H9 (cell line): ENCODE results near the gene CST3. TPM values are rescaled to one million over a fixed set of nuclear protein-coding genes. Genes with fewer than 3 reads are reported as not detected.

ENCODE experiments used
- DNase-seq: peaks from one replicate; pipeline ENCODE4 v3.0.0-alpha.2; 2017
- H2AFZ ChIP-seq: one replicate; pipeline ENCODE4 v1.6.1; 2013; ENCODE audit warnings: mild to moderate bottlenecking, low read length, control low read depth, moderate library complexity
- H2AK5ac ChIP-seq: 2 replicates; pipeline ENCODE4 v1.6.1; 2013; ENCODE audit warnings: low read length, control low read depth, mixed read lengths; ENCODE audit not compliant: insufficient read length
- H2BK120ac ChIP-seq: one replicate; pipeline ENCODE4 v1.6.1; 2013; ENCODE audit warnings: low read depth, mild to moderate bottlenecking, low read length, control low read depth, inconsistent platforms; ENCODE audit not compliant: poor library complexity, severe bottlenecking
- H2BK12ac ChIP-seq: 2 replicates; pipeline ENCODE4 v1.6.1; 2013; ENCODE audit warnings: low read length, control low read depth, mixed read lengths, low read depth; ENCODE audit not compliant: insufficient read length
- H2BK15ac ChIP-seq: 2 replicates; pipeline ENCODE4 v1.6.1; 2013; ENCODE audit warnings: low read depth, low read length, control low read depth
- H2BK20ac ChIP-seq: one replicate; pipeline ENCODE4 v1.6.1; 2013; ENCODE audit warnings: low read depth, mild to moderate bottlenecking, low read length, control low read depth, inconsistent platforms; ENCODE audit not compliant: poor library complexity, severe bottlenecking
- H2BK5ac ChIP-seq: 2 replicates; pipeline ENCODE4 v1.6.1; 2013; ENCODE audit warnings: low read length, control low read depth, mixed read lengths; ENCODE audit not compliant: insufficient read length
- H3K14ac ChIP-seq: 2 replicates; pipeline ENCODE4 v1.6.1; 2013; ENCODE audit warnings: low read length, control low read depth; ENCODE audit not compliant: insufficient read depth
- H3K18ac ChIP-seq: 2 replicates; pipeline ENCODE4 v1.6.1; 2013; ENCODE audit warnings: low read depth, mild to moderate bottlenecking, mixed read lengths, low read length, control low read depth; ENCODE audit not compliant: insufficient read length
- H3K23ac ChIP-seq: 2 replicates; pipeline ENCODE4 v1.6.1; 2013; ENCODE audit warnings: low read length, control low read depth, mixed read lengths, low read depth; ENCODE audit not compliant: insufficient read length
- H3K23me2 ChIP-seq: 2 replicates; pipeline ENCODE4 v1.6.1; 2013; ENCODE audit warnings: low read depth, mild to moderate bottlenecking, mixed read lengths, low read length, control low read depth; ENCODE audit not compliant: insufficient read length, poor library complexity, severe bottlenecking
- H3K27ac ChIP-seq: 2 replicates; pipeline ENCODE4 v1.5.1; 2013; ENCODE audit warnings: low read length, control low read depth, mixed read lengths, low read depth; ENCODE audit not compliant: insufficient read length
- H3K27me3 ChIP-seq: 2 replicates; pipeline ENCODE4 v1.6.1; 2013; ENCODE audit warnings: low read length, control low read depth, inconsistent platforms; ENCODE audit not compliant: insufficient read depth
- H3K4ac ChIP-seq: 2 replicates; pipeline ENCODE4 v1.6.1; 2013; ENCODE audit warnings: low read depth, mild to moderate bottlenecking, control low read depth, inconsistent platforms, low read length, moderate library complexity
- H3K4me1 ChIP-seq: 2 replicates; pipeline ENCODE4 v1.6.1; 2013; ENCODE audit warnings: low read length, control low read depth, inconsistent platforms; ENCODE audit not compliant: insufficient read depth
- H3K4me2 ChIP-seq: 2 replicates; pipeline ENCODE4 v1.6.1; 2013; ENCODE audit warnings: low read length, control low read depth, mixed read lengths; ENCODE audit not compliant: insufficient read length, insufficient read depth
- H3K56ac ChIP-seq: 2 replicates; pipeline ENCODE4 v1.6.1; 2013; ENCODE audit warnings: low read depth, mild to moderate bottlenecking, mixed read lengths, low read length, control low read depth; ENCODE audit not compliant: insufficient read length
- H3K79me1 ChIP-seq: 2 replicates; pipeline ENCODE4 v1.6.1; 2013; ENCODE audit warnings: low read depth, mild to moderate bottlenecking, moderate library complexity, low read length, control low read depth, inconsistent platforms; ENCODE audit not compliant: insufficient read depth, poor library complexity, severe bottlenecking
- H3K79me2 ChIP-seq: 2 replicates; pipeline ENCODE4 v1.6.1; 2013; ENCODE audit warnings: low read length, control low read depth, inconsistent platforms; ENCODE audit not compliant: insufficient read depth
- H3K9ac ChIP-seq: 2 replicates; pipeline ENCODE4 v1.6.1; 2013; ENCODE audit warnings: low read length, control low read depth, mixed read lengths; ENCODE audit not compliant: insufficient read length; ENCODE audit errors: extremely low read depth
- H3K9me3 ChIP-seq: one replicate; pipeline ENCODE4 v1.6.1; 2013; ENCODE audit warnings: low read depth, low read length, inconsistent platforms; ENCODE audit not compliant: control insufficient read depth
- H3T11ph ChIP-seq: one replicate; pipeline ENCODE4 v1.6.1; 2013; ENCODE audit warnings: mild to moderate bottlenecking, low read length, control low read depth, inconsistent platforms
- H4K20me1 ChIP-seq: one replicate; pipeline ENCODE4 v1.6.1; 2013; ENCODE audit not compliant: control insufficient read depth, insufficient read length, insufficient read depth
- H4K5ac ChIP-seq: 2 replicates; pipeline ENCODE4 v1.6.1; 2013; ENCODE audit warnings: low read depth, mild to moderate bottlenecking, mixed read lengths, low read length, control low read depth; ENCODE audit not compliant: insufficient read length
- H4K8ac ChIP-seq: replicated peaks from 2 replicates; pipeline ENCODE4 v1.6.1; 2013; ENCODE audit warnings: low read length, control low read depth, mixed read lengths, low read depth; ENCODE audit not compliant: insufficient read length
- H4K91ac ChIP-seq: 2 replicates; pipeline ENCODE4 v1.6.1; 2013; ENCODE audit warnings: low read depth, mild to moderate bottlenecking, moderate library complexity, mixed read lengths, low read length, control low read depth; ENCODE audit not compliant: insufficient read length
- H3K27ac Mint-ChIP-seq, 3 experiments: 2 replicates in 2 of 3; 3 replicates in 1 of 3; pipeline ENCODE4 v1.8.0; 2020 to 2021; ENCODE audit warnings: mixed read lengths in 3 of 3, mild to moderate bottlenecking in 1 of 3, moderate library complexity in 1 of 3
- H3K27me3 Mint-ChIP-seq: 2 replicates; pipeline ENCODE4 v1.8.0; 2021; ENCODE audit warnings: low read depth, mild to moderate bottlenecking, moderate library complexity, mixed read lengths
- H3K36me3 Mint-ChIP-seq, 3 experiments: 2 replicates in 2 of 3; 3 replicates in 1 of 3; pipeline ENCODE4 v1.8.0; 2020 to 2021; ENCODE audit warnings: low read depth in 3 of 3, mixed read lengths in 3 of 3; ENCODE audit not compliant: insufficient read depth in 1 of 3
- H3K4me1 Mint-ChIP-seq, 2 experiments: 2 replicates each; pipeline ENCODE4 v1.8.0; 2020; ENCODE audit warnings: mixed read lengths in 2 of 2
- H3K4me3 Mint-ChIP-seq, 2 experiments: 2 replicates in 1 of 2; 3 replicates in 1 of 2; pipeline ENCODE4 v1.8.0; 2020 to 2021; ENCODE audit warnings: mild to moderate bottlenecking in 2 of 2, mixed read lengths in 2 of 2, moderate library complexity in 1 of 2
- H3K9me3 Mint-ChIP-seq, 2 experiments: 2 replicates in 1 of 2; 3 replicates in 1 of 2; pipeline ENCODE4 v1.8.0; 2020; ENCODE audit warnings: mild to moderate bottlenecking in 2 of 2, mixed read lengths in 2 of 2, moderate library complexity in 1 of 2
- CTCF ChIP-seq: fragments of 200-600 bp; sonication (generic); conservative IDR thresholded peaks from 3 replicates; pipeline ENCODE4 v1.8.0; 2021; ENCODE audit warnings: antibody characterized with exemption, mild to moderate bottlenecking
- WGBS: extraction: QIAGEN DNeasy Blood & Tissue Kit; methylation state at CpG from one replicate; pipeline ENCODE4 v1.1.7; 2013; ENCODE audit warnings: missing lambda C conversion rate, low lambda C conversion rate, mixed read lengths; ENCODE audit not compliant: insufficient read length; ENCODE audit errors: extremely low coverage; 5-methylcytosine and 5-hydroxymethylcytosine counted together
- total RNA-seq: library from RNA; stranded (reverse); gene quantifications from 2 replicates; pipeline ENCODE4 v1.2.1, GENCODE V29; 2021

The CST3 gene
- total RNA-seq, 1 experiment from 2014 or later: 77.2 TPM

- Histone ChIP-seq H2BK120ac (no peak overlapping the region), H3K79me1 (no peaks in the 10 kb centered on the region), H3K18ac (no peak overlapping the region), H2BK20ac (no peak overlapping the region), H3K23ac (no peak overlapping the region), H3K27me3 (no peaks in the 10 kb centered on the region), H3K4me2 (no peak overlapping the region), H3K9ac (no peak overlapping the region), H2BK12ac (no peak overlapping the region), H4K8ac (no peak overlapping the region), H2BK15ac (no peak overlapping the region), H3K79me2 (no peaks in the 10 kb centered on the region), H3K27ac (no peak overlapping the region), H4K20me1 (no peaks in the 10 kb centered on the region), H2AFZ (no peak overlapping the region), H3K4me1 (no peaks in the 10 kb centered on the region), H3K56ac (no peak overlapping the region), H2AK5ac (no peak overlapping the region), H3K4ac (no peak overlapping the region), H3K14ac (no peak overlapping the region), H4K5ac (no peak overlapping the region), H3T11ph (no peak overlapping the region), H4K91ac (no peak overlapping the region), H3K9me3 (no peaks in the 10 kb centered on the region), H3K23me2 (no peaks in the 10 kb centered on the region), H2BK5ac (no peak overlapping the region)
- peaks cover 3 to 23% of the 10 kb centered on the region in 2 experiments; a peak in 3 of 4 replicates for H3K4me1 Mint-ChIP-seq
- H3K27ac Mint-ChIP-seq: no peak overlapping the region
- no peak for TF ChIP-seq CTCF
- H3K9me3 Mint-ChIP-seq: no peaks in the 10 kb centered on the region
- H3K27me3 Mint-ChIP-seq: peaks cover 14% of the 10 kb centered on the region
- DNase-seq: no peak
- H3K4me3 Mint-ChIP-seq: no peak overlapping the region
- no CpG with 5 or more reads among the region's 2 CpGs for WGBS
- no peaks in the 10 kb centered on the region for H3K36me3 Mint-ChIP-seq
These were observed 35.5 kb downstream of the CST3 start for GRCh38 chr20:23602241-23602640.
